NT2/D1 (cell line): ENCODE results near the gene UBAC1.

Source experiments
- SUZ12 ChIP-seq: IDR thresholded peaks from 2 replicates; pipeline ENCODE4 v1.6.1; 2011; ENCODE audit not compliant: insufficient read length, insufficient read depth; ENCODE audit errors: extremely low read depth
- YY1 ChIP-seq: IDR thresholded peaks from 2 replicates; pipeline ENCODE4 v1.6.1; 2011; ENCODE audit not compliant: insufficient read length, insufficient read depth
- ZNF274 ChIP-seq: IDR thresholded peaks from 2 replicates; pipeline ENCODE4 v1.6.1; 2011; ENCODE audit warnings: mild to moderate bottlenecking, low read depth, low read length

DNA sequence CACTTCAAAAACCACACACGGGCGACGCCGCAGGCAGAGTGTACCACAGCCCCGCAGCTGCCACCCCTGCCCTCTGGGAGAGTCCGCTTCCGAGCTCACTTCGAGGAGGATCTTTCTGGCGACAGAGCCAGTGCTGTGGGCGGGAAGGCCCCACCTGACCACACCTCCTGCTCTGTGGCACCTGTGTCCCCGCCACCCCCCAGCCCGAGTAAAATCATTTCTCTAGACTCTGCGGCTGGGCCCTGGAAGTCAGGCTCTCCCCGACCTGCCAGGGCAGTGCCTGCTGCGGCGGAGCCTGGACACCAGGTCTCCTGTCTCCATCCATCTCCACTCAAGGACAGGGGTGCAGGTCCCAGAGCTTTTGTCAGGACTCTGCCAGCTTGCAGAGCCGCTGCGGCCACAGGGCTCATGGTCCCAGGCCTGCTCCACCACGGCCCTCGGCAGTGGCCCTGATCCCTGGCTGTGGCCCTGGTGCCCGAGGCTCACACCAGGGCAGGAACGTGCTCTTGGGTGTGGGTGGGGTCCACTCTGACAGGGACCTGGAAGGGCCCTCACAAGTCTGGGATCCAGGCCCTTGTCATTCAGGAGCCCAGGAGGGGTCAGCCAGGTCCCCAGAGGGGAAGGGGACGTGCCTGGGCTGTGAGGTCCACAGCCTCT is 33.0 kb downstream of the UBAC1 start:
- no peak for TF ChIP-seq ZNF274
- no peak for TF ChIP-seq SUZ12
- no peak for TF ChIP-seq YY1
